Activated CD4-positive, alpha-beta T cell treated with anti-CD3 and anti-CD28 coated beads, Interleukin-10, Interleukin-2, amounts not matched to agents 100 ng/mL and 50 ng/mL, durations not matched to agents 16 hours and 8 hours (primary cell): Measurements from ENCODE around the gene ZNF429.
"Not testable (repeated sequence)": the region's sequence is repeated elsewhere in the genome, so short reads cannot be mapped to it uniquely, and the experiment has no call there.

Source experiments
- DNase-seq: peaks from one replicate; pipeline ENCODE4 v3.0.0-alpha.2; 2020

ZNF429 gene

GRCh38 chr19:21593502-21593901, 88.1 kb downstream of the ZNF429 start:
- no peak for DNase-seq

- DNase-seq: no peak
Observed at GRCh38 chr19:21593934-21594820, 88.8 kb downstream of the ZNF429 start.

GRCh38 chr19:21595185-21595584, 89.8 kb downstream of the ZNF429 start:
- no peak for DNase-seq

GRCh38 chr19:21602082-21602658, 96.8 kb downstream of the ZNF429 start:
- DNase-seq: no peak

GRCh38 chr19:21602659-21603430, 97.4 kb downstream of the ZNF429 start:
- not testable (repeated sequence) for DNase-seq

- no peak for DNase-seq
Observed at GRCh38 chr19:21603431-21604231, 98.2 kb downstream of the ZNF429 start.

- no peak for DNase-seq
Observed at GRCh38 chr19:21604351-21604926, 99.0 kb downstream of the ZNF429 start.
